NAMALWA (cell line): ENCODE data around the gene RAF1.
A peak's percentile ranks its signal among the peaks of the same experiment; 100 is the strongest.
"Not testable (repeated sequence)": the region's sequence is repeated elsewhere in the genome, so short reads cannot be mapped to it uniquely, and the experiment has no call there.

Experiments used
- DNase-seq: peaks from one replicate; pipeline ENCODE4 v3.0.0-alpha.2; 2015; ENCODE audit warnings: low spot score

RAF1 gene

DNA sequence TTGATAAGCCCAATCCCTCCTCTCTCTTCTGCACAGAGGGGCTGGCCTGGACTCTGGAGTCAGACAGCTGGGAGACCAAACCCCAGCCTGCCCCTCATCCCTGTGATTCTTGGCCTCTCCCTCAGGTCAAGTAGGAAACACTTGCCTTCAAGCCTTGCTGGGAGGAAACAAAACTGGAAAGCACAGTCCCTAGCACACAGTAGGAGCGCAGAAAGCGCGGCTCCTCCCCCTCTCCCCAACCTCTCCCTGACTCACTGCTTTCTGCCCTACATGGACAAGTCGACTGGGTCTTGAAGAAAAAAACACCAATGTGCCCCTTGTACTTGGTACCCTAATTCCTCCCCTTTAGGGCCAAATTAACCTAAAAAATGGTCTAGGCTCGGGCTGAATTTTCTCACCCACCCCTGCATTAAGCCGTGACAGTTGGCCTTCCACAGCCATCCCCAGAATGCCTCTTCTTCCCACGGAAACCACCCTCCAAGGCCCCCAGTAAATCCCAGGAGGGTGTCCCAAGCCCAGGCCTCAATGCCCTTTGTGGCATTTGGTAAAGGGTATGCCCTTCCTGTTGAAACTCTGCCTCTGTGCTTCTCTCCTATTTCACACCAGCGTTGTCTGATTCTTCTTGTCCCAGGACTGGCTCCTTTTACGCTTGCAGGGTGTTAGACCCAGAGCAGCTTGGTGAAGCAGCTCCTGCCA lies 11.3 kb upstream of the RAF1 start:
- no peak for DNase-seq

DNA sequence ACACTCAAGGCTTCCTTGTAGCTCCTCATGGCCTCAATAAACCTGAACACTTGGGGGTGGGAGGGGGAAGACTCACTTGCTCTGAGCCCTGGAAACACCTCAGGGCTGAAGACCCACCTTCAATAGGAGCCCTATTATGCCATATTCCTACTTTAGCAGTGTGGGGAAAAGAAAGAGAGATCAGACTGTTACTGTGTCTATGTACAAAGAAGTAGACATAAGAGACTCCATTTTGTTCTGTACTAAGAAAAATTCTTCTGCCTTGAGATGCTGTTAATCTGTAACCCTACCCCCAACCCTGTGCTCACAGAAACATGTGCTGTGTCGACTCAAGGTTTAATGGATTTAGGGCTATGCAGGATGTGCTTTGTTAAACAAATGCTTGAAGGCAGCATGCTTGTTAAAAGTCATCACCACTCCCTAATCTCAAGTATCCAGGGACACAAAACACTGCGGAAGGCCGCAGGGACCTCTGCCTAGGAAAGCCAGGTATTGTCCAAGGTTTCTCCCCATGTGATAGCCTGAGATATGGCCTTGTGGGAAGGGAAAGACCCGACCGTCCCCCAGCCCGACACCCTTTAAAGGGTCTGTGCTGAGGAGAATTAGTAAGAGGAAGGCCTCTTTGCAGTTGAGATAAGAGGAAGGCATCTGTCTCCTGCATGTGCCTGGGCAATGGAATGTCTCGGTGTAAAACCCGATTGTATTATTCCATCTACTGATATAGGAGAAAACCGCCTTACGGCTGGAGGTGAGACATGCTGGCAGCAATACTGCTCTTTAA lies 10.2 kb upstream of the RAF1 start:
- DNase-seq: not testable (repeated sequence)

DNA sequence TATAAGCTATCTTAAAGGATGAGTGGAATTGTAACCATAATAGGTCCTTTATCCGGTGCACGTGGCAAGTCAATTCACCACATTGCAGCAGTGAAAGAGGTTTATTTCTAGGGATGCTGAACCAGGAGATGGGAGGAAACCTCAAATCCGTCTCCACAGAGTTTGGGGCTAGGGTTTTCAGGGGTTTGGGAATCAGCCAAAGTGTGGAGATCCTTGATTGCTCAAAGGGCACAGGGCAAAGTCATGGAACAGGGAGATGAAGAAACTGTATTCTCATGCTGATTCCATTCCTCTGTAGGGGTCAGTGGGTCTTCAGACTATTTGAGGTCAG lies 7.2 kb upstream of the RAF1 start:
- no peak for DNase-seq

DNA sequence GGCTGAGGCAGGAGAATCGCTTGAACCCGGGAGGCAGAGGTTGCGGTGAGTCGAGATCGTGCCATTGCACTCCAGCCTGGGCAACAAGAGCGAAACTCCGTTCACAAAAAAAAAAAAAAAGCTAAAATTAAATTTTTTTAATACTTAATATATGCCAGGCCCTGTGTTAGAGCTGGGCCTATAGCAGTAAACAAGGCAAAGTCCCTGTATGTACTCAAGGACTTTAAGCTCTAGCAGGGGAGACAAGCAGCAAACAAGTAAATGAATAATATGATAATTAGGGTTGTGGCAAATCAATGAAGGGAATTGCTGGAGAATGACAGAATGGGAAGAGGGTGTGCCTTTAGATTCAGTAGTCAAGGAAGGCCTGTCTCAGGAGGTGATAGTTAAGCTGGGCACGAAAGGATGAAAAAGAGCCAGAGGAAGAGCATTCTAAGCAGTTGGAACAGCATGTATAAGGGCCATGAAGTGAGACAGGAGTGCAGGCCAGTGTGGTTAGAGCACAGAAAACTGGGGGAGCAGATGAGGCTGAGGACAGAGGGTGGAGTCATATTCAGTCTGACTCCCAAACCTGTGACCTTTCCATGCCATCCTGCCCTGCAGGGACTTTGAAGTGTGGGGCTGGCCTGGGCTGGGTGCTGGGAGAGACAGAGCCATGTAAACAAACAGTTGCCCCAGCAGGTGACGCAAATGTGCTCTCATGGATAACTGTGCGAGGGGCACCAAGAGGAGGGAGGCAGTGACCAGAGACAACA lies 6.6 kb upstream of the RAF1 start:
- no peak for DNase-seq

DNA sequence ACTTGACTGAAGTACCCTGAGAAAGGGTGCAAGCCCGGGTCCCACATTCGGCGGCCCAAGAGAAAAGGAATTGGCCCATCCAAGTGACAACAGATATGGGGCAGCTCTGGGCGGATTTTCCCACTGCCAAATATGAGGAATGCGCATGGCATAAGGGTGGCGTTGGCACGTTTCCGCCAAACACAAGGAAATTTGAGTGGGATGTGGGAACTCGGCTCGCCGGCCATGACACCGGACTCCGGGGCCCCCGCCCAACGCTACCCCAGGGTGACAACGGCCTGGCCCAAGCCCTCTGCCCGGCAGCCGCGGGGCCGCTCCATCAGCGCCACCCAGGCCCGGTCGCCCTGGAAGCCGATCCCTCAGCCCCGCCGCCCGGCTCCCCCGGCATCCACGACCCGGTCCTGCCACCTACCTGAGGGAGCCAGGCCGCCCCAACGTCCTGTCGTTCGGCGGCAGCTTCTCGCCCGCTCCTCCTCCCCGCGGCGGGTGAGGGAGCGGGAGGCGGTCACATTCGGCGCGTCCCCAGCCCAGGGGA lies 449 bp downstream of the RAF1 start:
- DNase-seq: no peak

DNA sequence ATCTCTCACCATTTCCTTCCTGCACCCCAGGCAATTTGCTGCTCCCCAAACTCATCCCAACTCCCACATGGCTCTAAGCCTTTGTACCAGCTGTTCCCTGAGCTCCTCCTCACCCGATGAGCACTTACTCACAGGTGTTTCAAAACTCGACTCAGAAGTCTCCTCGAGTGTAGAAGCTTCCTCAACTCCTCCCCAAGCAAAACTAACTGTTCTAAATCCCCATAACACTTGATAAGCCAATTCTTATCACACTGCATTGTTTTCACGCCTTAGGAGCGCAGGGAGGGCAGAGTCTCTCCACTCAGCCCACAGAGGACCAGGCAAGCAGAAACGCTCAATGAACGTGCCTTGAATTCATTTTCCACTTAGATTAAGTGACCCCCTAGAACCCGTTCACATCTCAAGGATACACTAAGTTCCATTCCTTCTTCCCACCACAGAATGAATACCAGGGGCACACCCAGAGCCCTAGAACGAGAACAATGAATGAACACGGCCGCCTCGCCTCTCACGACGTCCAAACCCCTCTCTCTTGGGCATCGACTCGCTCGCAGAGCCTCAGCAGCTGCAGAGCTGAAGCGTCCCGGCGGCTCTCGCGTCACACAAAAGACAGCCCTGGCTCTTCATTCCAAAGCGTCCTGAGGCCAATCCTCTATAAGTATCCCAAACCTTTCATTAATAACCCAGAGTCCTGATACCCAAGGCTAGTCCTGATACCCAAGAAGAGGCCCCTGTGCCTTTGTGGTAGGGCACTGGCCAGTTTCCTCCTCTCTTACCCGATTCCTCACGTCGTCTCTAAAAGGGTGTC lies 1.1 kb downstream of the RAF1 start:
- DNase-seq: peak; percentile 72

DNA sequence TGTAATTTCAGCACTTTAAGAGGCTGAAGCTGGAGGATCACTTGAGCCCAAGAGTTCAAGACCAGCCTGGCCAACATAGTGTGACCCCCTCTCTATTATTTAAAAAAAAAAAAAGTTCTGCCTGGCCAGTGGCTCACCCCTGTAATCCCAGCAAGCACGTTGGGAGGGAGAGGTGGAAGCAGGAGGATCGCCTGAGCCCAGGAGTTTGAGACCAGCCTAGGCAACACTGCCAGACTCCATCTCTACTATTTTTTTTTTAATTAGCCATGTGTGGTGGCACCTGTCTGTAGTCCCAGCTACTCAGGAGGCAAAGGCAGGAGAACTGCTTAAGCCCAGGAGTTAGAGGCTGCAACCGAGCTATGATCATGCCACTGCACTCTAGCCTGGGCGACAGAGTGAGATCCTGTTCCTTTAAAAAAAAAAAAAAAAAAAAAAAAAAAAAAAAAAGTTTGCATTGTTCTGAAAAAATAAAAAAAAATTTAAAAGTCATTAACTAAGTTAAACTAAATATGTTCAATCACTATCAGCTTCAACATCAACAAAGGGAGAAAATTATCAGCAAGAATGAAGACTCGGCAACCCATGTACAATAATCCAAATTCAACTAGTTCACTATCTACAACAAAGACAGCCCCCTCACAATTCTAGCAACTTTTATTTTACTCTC lies 1.9 kb downstream of the RAF1 start:
- DNase-seq: no peak

DNA sequence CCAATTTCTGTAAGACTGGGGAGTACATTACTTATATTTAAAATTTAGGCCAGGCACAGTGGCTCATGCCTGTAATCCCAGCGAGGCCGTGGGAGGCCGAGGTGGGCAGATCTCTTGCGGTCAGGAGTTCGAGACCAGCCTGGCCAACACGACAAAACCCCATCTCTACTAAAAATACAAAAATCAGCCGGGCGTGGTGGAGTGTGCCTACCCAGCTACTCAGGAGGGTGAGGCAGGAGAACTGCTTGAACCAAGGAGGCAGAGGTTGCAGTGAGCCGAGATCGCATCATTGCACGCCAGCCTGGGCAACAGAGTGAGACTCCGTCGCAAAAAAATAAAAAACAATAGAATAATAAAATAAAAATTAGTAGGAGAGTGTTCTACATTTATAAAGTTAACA lies 2.5 kb downstream of the RAF1 start:
- DNase-seq: not testable (repeated sequence)

DNA sequence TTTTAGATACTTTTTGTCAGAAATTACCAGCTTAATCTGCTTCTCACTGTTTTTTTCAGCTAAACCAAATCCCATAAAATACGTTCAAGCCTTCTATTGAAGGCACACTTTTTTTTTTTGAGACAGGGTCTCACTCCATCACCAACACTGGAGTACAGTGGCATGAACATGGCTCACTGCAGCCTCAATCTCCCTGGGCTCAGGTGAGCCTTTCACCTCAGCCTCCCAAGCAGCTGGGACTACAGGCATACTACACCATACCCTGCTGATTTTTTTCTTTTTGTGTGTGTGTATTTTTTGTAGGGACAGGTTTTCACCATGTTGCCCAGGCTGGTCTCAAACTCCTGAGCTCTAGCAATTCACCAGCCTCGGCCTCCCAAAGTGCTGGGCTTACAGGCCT lies 3.7 kb downstream of the RAF1 start:
- DNase-seq: no peak

DNA sequence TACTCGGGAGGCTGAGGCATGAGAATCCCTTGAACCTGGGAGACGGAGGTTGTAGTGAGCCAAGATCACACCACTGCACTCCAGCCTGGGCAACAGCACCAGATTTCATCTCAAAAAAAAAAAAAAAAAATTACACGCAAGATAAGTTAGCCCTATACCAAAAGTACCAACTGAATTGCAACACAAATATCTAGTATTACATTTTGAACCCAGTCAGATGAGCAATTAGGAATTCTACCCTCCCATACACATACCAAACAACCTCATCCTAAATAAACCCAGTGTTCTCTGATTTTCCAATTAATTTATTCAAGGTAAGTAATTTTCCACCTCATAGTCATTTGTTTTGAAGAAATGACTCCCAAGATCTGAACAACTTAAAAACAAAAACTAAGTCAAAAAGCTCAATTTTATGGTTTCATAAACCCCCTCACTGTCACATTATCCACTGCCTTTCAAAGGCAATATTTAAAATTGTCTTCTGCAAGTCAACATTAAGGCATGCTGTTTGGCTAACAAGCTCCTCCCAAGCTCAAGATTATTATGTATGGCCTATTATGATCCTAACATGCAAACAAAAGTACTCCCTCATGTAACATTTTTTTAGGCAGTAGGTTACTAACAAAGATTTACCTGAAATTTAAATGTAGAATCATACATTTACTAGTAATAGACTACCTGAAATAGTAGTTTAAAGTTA lies 4.5 kb downstream of the RAF1 start:
- DNase-seq: no peak

DNA sequence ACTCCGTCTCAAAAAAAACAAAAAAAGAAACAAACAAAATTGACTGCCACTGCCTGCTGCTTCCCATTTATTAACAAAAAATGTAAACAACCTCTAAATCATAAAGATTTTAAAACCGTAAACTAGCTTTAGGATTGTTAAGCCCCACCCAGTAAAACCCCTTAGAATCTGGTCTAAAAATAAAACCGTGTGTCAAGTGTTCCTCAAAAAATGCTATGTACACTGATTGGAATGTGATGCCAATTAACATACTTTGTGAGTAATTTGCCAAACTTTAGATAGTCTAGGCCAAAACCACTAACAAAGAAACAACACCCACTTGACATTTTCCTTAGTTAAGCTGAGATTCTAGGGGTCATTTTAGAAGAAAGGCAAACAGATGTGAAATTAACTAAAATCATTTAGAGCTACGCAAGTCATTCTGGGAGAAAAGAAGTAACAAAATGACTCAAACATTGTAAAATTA lies 5.3 kb downstream of the RAF1 start:
- no peak for DNase-seq

DNA sequence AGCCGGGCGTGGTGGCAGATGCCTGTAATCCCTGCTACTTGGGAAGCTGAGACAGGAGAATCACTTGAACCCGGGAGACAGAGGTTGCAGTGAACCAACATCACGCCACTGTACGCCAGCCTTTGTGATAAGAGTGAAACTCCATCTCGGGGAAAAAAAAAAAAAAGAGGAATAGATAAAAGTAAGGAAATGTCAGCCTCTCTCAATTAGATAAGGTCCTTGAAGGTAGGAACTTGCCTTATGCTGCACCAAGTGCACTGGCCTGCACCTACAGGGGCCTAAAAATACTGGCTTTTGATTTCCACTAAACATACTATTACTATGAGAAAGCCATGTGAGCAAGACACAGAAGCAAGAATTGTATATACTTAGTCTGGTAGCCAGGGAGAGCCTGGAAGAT lies 7.1 kb downstream of the RAF1 start:
- no peak for DNase-seq

DNA sequence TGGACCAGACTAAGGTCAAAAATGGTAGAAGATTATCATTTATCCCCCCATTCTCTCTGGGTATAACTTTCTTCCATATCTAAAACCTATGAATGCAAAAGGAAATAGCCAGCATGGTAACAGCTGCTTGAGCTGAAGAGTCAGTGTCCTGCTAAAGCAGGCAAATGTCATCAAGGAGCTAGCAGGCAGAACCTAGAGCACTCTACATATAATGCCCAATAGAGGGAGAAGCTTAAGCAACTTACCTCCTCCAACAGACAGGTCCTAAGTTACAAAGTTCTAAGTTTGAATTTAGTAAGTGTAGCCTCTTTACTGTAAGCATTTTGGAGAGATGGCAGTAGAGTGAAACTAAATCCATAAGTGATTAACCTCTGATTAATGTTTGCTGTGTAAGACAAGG lies 7.7 kb downstream of the RAF1 start:
- DNase-seq: no peak

DNA sequence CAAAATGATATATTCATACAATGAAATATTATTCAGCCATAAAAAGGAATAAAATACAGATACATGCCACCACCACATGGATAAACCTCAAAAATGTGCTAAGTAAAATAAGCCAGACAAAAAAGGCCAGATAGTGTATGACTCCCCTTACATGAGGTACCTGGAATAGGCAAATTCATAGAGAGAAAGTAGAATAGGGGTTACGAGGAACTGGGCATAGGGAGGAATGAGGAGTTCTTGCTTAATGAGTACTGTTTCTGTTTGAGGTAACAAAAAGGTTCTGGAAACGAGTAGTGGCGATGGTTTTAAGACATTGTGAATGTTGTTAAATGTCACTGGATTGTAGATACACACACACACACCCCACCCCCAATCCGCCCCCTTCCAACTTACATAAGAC lies 8.2 kb downstream of the RAF1 start:
- DNase-seq: no peak

DNA sequence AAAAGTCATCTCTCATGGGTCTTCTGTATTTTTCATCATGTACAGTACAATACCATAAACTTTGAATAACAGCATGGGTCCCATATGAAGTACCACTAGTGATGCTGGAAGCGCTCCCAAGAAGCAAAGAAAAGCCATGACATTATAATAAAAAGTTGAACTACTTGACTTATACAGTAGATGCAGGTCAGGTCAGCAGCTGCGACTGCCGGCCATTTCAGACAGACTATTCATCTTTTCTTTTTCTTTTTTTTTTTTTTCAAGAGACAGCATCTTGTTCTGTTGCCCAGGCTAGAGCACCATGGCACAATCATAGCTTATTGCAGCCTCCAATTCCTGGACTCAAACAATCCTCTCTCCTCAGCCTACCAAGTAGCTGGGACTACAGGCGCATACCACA lies 10.2 kb downstream of the RAF1 start:
- no peak for DNase-seq

DNA sequence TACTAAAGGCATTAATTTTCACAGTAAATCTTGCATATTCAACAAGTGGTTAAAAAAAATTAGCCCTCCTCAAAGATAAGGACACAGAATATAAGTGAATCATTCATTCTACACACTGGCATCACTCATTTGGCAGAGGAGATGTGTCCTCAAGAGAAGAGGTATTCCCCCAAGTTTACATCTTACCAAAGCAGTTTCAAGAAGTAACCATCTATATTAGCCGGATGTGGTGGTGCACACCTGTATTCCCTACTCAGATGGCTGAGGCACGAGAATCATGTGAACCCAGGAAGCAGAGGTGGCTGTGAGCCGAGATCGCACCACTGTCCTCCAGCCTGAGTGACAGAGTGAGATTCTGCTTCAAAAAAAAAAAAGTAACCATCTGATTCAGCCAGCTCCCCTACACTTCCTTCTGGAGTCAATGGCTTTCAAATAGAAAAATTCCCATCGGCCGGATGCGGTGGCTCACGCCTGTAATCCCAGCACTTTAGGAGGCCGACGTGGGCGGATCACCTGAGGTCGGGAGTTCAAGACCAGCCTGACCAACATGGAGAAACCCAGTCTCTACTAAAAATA lies 15.4 kb downstream of the RAF1 start:
- no peak for DNase-seq

DNA sequence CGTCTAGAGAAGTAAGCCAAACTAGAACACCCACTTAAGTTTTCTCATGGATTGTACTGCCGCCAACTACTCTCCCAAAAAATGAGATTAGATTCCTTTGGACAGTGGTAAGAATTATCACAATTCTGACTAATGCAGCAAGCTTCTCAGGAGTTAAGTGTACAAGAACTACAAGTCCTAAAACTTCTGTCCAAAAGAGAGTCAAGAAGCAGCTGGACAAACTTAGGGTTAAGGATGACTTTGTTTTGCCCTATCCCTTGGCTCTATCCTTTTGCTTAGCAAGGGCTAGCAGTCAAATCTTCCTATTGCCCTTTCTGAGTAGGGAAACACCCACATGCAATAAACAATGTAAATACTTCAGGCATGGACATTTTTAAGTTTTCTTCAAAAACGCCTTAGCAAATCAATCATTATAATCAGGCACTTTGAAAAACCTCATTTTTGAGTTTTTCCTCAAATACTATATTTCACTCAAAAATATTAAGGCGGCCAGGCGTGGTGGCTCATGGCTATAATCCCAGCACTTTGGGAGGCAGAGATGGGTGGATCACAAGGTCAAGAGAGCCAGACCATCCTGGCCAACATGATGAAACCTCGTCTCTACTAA lies 19.5 kb downstream of the RAF1 start:
- DNase-seq: no peak

DNA sequence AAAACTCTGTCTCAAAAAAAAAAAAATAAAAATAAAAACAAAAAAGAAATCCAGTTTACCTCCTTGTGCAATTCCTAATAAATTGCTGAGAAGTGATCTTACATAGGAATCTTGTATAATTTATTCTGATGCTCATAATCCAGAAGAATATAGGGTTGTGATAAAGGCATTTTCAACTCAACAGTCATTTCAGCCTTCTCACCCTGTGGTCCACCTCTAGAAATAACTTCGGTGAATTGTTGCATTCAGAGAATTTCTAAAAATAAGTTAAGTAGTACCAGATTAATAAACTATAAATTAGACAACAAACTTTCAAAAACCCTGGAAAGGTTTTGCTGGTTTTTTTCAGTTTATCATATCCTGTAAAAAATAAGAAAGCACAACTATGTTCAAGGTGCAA lies 20.2 kb downstream of the RAF1 start:
- DNase-seq: no peak

DNA sequence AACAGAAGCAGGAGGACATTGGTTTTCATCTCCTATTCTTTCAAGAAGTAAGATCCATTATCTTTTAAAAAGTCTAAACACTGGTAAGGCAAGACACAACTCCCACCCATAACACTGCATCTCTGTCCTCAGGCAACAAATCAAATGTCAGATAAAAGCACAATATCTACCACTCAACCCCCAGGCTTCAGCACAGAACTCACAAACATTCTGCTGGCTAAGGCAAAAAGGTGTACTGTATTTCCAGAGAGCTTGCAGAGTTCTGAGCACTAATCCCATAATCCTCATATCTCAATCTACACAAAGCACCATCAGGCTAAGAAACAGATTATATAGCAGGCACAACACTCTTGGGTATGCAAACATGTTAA lies 20.9 kb downstream of the RAF1 start:
- DNase-seq: no peak

DNA sequence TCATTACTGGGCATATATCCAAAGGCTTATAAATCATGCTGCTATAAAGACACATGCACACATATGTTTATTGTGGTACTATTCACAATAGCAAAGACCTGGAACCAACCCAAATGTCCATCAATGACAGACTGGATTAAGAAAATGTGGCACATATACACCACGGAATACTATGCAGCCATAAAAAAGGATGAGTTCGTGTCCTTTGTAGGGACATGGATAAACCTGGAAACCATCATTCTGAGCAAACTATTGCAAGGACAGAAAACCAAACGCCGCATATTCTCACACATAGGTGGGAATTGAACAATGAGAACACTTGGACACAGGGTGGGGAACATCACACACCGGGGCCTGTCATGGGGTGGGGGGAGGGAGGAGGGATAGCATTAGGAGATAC lies 23.1 kb downstream of the RAF1 start:
- not testable (repeated sequence) for DNase-seq
